Glutamatergic neuron (in vitro differentiated cells): ENCODE measurements around the gene CERS6. TPM values are rescaled to one million over a fixed set of nuclear protein-coding genes. Genes with fewer than 3 reads are reported as not detected.
"Not testable (repeated sequence)": the region's sequence is repeated elsewhere in the genome, so short reads cannot be mapped to it uniquely, and the experiment has no call there.

Experiments used
- DNase-seq: peaks from one replicate; pipeline ENCODE4 v3.0.0; 2022
- H3K27ac Mint-ChIP-seq: one replicate; pipeline ENCODE4 v1.8.0; 2020; ENCODE audit warnings: mild to moderate bottlenecking, mixed read lengths, inconsistent platforms; ENCODE audit not compliant: unreplicated experiment
- H3K27me3 Mint-ChIP-seq: one replicate; pipeline ENCODE4 v1.8.0; 2020; ENCODE audit warnings: mild to moderate bottlenecking, moderate library complexity, mixed read lengths, inconsistent platforms; ENCODE audit not compliant: unreplicated experiment
- H3K36me3 Mint-ChIP-seq: one replicate; pipeline ENCODE4 v1.8.0; 2020; ENCODE audit warnings: mild to moderate bottlenecking, mixed read lengths, inconsistent platforms; ENCODE audit not compliant: unreplicated experiment
- H3K4me1 Mint-ChIP-seq: one replicate; pipeline ENCODE4 v1.8.0; 2020; ENCODE audit warnings: mild to moderate bottlenecking, low read depth, mixed read lengths, inconsistent platforms; ENCODE audit not compliant: unreplicated experiment
- H3K4me3 Mint-ChIP-seq: one replicate; pipeline ENCODE4 v1.8.0; 2020; ENCODE audit warnings: mild to moderate bottlenecking, mixed read lengths, inconsistent platforms; ENCODE audit not compliant: unreplicated experiment
- H3K9me3 Mint-ChIP-seq: one replicate; pipeline ENCODE4 v1.8.0; 2020; ENCODE audit warnings: mild to moderate bottlenecking, moderate library complexity, mixed read lengths, inconsistent platforms; ENCODE audit not compliant: unreplicated experiment
- total RNA-seq: library from RNA; stranded (reverse); fragmentation: NEBNext Ultra II Directional; extraction: Animal tissue kit (Norgen Biotek cat#: 25700); gene quantifications from one replicate; pipeline ENCODE4 v1.2.1, GENCODE V29; 2021; ENCODE audit not compliant: unreplicated experiment
- TF ChIP-seq, protein P1 (sequence below): fragments of 200-600 bp; sonication (generic); IDR thresholded peaks from one replicate; pipeline ENCODE4 v1.5.0; 2021; ENCODE audit not compliant: partially characterized antibody, unreplicated experiment

Gene CERS6
- total RNA-seq, 1 donor from 2014 or later = 143 TPM

DNA sequence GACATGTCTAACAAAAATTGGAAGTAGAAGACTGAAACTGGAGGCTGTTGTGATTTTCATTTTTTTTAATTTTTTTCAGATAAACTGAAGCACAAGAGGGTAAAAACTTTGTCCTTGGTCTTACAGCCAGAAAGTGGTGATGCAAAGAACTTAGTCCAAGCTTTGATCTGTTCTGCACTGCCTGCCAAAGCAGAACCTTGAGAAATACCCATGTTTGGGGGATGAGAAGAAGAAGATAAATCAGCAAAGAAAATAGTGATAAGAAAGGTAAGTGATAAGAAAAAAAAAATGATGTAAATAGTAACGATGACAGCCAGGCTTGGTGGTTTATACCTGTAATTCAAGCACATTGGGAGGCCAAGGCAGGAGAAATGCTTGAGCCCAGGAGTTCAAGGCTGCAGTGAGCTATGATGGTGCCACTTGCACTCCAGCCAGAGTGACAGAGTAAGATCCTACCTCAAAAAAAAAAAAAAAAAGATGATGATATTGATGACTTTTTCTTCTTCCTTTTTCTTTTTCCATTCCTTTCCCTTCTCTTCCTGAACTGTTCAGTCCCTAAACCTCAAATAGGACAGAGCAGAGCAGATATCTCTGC, 331.8 kb downstream of the CERS6 start:
- Mint-ChIP-seq H3K9me3 (peaks cover 3% of the 10 kb centered on the region), H3K4me1 (no peaks in the 10 kb centered on the region), H3K36me3 (peaks cover 3% of the 10 kb centered on the region), H3K27ac (no peak overlapping the region), H3K4me3 (no peak overlapping the region), H3K27me3 (peaks cover 5% of the 10 kb centered on the region)
- TF ChIP-seq, protein P1, sequence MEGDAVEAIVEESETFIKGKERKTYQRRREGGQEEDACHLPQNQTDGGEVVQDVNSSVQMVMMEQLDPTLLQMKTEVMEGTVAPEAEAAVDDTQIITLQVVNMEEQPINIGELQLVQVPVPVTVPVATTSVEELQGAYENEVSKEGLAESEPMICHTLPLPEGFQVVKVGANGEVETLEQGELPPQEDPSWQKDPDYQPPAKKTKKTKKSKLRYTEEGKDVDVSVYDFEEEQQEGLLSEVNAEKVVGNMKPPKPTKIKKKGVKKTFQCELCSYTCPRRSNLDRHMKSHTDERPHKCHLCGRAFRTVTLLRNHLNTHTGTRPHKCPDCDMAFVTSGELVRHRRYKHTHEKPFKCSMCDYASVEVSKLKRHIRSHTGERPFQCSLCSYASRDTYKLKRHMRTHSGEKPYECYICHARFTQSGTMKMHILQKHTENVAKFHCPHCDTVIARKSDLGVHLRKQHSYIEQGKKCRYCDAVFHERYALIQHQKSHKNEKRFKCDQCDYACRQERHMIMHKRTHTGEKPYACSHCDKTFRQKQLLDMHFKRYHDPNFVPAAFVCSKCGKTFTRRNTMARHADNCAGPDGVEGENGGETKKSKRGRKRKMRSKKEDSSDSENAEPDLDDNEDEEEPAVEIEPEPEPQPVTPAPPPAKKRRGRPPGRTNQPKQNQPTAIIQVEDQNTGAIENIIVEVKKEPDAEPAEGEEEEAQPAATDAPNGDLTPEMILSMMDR = no peak
- no peak for DNase-seq

DNA sequence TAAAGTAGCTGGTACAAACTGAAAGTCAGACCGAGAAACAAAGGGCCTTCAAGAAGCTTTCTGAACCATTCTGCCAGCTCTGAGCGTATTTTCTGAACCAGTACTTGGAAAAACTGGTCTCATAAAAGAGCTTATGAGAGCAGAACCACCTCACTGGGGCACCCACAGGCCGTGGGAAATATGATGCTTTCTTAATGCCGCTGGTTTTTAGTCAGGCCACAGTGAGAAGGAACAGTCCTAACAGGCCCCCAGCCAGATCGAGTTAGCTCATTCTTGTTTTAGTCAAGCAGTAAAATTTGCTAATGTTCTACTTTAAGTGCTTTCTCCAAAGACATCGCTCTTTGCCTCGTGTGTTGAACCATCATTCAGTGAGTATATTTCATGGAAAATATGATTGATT, 333.7 kb downstream of the CERS6 start:
- TF ChIP-seq, protein P1 = no peak
- Mint-ChIP-seq H3K27ac (no peak overlapping the region), H3K4me1 (no peaks in the 10 kb centered on the region), H3K36me3 (peaks cover 3% of the 10 kb centered on the region), H3K4me3 (no peak overlapping the region), H3K27me3 (peaks cover 5% of the 10 kb centered on the region), H3K9me3 (peaks cover 3% of the 10 kb centered on the region)
- no peak for DNase-seq

DNA sequence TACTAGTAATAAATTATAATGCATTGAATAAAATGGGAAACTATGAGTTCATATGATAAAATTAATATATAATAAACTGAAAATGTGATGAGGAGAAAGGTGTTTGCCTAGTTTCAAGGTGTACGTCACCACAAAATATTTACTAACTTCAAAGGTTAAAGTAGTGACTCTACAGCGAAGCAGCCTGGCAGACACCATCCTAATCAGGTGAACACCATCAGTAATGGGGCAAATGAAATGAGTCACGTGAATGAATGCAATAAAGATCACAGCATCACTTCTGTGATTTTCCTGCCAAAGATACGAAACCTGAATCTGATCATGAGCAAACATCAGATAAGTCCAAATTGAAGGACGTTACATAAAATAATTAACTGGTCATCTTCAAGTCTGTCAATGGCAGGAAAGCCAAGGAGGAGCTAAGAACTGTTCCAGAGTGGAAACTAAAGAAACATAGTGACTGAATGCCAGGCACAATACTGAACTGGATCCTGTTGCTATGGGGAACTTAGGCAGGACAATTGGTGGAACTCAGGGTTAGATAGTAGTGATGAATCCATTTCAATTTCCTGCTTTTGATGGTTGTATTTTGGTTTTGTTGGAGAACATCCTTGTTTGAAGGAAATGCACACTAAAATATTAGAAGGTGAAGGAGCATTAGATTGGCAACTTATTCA, 334.3 kb downstream of the CERS6 start:
- TF ChIP-seq, protein P1 = no peak
- Mint-ChIP-seq H3K9me3 (peaks cover 3% of the 10 kb centered on the region), H3K27me3 (peaks cover 5% of the 10 kb centered on the region), H3K4me3 (no peak overlapping the region), H3K36me3 (peaks cover 3% of the 10 kb centered on the region), H3K27ac (no peak overlapping the region), H3K4me1 (no peaks in the 10 kb centered on the region)
- no peak for DNase-seq

DNA sequence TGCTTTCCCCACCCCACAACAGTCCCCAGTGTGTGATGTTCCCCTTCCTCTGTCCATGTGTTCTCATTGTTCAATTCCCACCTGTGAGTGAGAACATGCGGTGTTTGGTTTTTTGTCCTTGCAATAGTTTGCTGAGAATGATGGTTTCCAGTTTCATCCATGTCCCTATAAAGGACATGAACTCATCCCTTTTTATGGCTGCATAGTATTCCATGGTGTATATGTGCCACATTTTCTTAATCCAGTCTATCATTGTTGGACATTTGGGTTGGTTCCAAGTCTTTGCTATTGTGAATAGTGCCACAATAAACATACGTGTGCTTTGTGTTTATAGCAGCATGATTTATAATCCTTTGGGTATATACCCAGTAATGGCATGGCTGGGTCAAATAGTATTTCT, 335.1 kb downstream of the CERS6 start:
- not testable (repeated sequence) for H3K9me3 Mint-ChIP-seq, H3K4me1 Mint-ChIP-seq, H3K36me3 Mint-ChIP-seq, H3K27me3 Mint-ChIP-seq, H3K4me3 Mint-ChIP-seq, DNase-seq, H3K27ac Mint-ChIP-seq

DNA sequence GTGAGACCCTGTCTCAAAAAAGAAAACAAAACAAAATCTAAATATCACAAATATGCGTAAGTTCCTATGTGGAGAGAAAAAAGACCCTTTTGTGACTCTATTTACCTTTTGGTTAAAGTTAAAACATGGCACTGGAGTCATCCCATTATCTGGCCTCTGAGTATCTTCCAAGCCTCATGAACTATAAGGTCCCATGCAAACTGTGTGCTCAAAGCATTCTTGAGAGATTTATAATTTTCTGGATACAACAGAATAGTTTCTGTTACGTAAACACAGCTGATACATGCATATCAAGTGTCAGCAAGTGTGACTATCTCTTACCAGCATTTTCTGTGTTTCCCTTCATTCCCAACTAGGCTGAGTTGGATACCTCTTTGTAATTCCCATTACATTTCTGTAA, 337.5 kb downstream of the CERS6 start:
- H3K27ac Mint-ChIP-seq = no peak overlapping the region
- no peaks in the 10 kb centered on the region for H3K9me3 Mint-ChIP-seq
- no peaks in the 10 kb centered on the region for H3K27me3 Mint-ChIP-seq
- no peak for DNase-seq
- no peaks in the 10 kb centered on the region for H3K4me1 Mint-ChIP-seq
- H3K36me3 Mint-ChIP-seq = no peaks in the 10 kb centered on the region
- TF ChIP-seq, protein P1 = no peak
- H3K4me3 Mint-ChIP-seq = no peak overlapping the region
